Kidney (tissue), 14 donors: ENCODE measurements around the gene PEPD. TPM values are rescaled to one million over a fixed set of nuclear protein-coding genes. Genes with fewer than 3 reads are reported as not detected.

ENCODE experiments used
- DNase-seq, 5 donors: peaks; one replicate each; pipeline ENCODE4 v3.0.0-alpha.2; 2013 to 2020
- FAIRE-seq: peaks from 2 replicates; lab custom pipeline; 2012; peaks lifted over from hg19 to GRCh38; lab: Jason Lieb, UNC
- H3K27ac ChIP-seq, 2 donors: one replicate each; pipeline ENCODE4 v1.7.0; 2013; ENCODE audit warnings: low read depth in 2 of 2, low read length in 2 of 2, inconsistent platforms in 1 of 2
- H3K27me3 ChIP-seq: one replicate; pipeline ENCODE4 v1.7.1; 2013; ENCODE audit warnings: low read length, inconsistent platforms; ENCODE audit not compliant: control insufficient read depth, insufficient read depth
- H3K36me3 ChIP-seq, 3 donors: one replicate each; pipeline versions ENCODE4 v1.7.0 to v1.7.1; 2013; ENCODE audit warnings: low read length in 3 of 3, control low read depth in 1 of 3, inconsistent platforms in 1 of 3; ENCODE audit not compliant: insufficient read depth in 3 of 3, control insufficient read depth in 2 of 3
- H3K4me1 ChIP-seq, 3 donors: one replicate each; pipeline versions ENCODE4 v1.7.0 to v1.7.1; 2013; ENCODE audit warnings: low read length in 3 of 3, inconsistent platforms in 1 of 3, low read depth in 1 of 3; ENCODE audit not compliant: control insufficient read depth in 2 of 3, insufficient read depth in 2 of 3
- H3K4me3 ChIP-seq, 3 donors: one replicate each; pipeline versions ENCODE4 v1.7.0 to v1.8.1; 2013; ENCODE audit warnings: low read length in 3 of 3, control low read depth in 1 of 3, inconsistent platforms in 1 of 3
- H3K9ac ChIP-seq, 3 donors: one replicate each; pipeline versions ENCODE4 v1.7.0 to v1.7.1; 2013; ENCODE audit warnings: low read length in 3 of 3, control low read depth in 1 of 3, inconsistent platforms in 1 of 3
- H3K9me3 ChIP-seq, 3 donors: one replicate each; pipeline versions ENCODE4 v1.7.0 to v1.7.1; 2013; ENCODE audit warnings: low read length in 3 of 3, control low read depth in 1 of 3, inconsistent platforms in 1 of 3; ENCODE audit not compliant: control insufficient read depth in 2 of 3, insufficient read depth in 1 of 3
- CTCF ChIP-seq: IDR thresholded peaks from 3 replicates; pipeline ENCODE4 v1.5.1; 2012; ENCODE audit warnings: mild to moderate bottlenecking, moderate library complexity, borderline replicate concordance; ENCODE audit not compliant: insufficient read depth; ENCODE audit errors: extremely low read depth
- intact Hi-C: fragments of 100-400 bp; cut with DNase I; formaldehyde crosslinking; loops from one replicate; pipeline ENCODE4 v1.11.1; 2022
- polyA plus RNA-seq: library from polyadenylated mRNA; stranded (reverse); fragments of 350-450 nt; fragmentation: Illumina TruSeq; extraction: RNeasy Lipid Tissue Mini Kit (QIAGEN cat#74804); gene quantifications from one replicate; pipeline ENCODE4 v1.2.3, GENCODE V29; 2014; ENCODE audit warnings: low read depth, low replicate concordance; ENCODE audit not compliant: insufficient read depth
- total RNA-seq: library from RNA; stranded (reverse); fragmentation: NEBNext Ultra II Directional; extraction: Animal tissue kit (Norgen Biotek cat#: 25700); gene quantifications from one replicate; pipeline ENCODE4 v1.2.1, GENCODE V29; 2021
- donor health status: control.
- donor health status: control.
- donor health status: control.
- donor health status: control.
- donor health status: control.
- donor health status: DM: yes; HTN: yes; CAD: no.
- donor health status: Normal renal cell carcinoma (clear cell type).

PEPD gene
- total and polyA plus RNA-seq, 2 donors from 2014 or later, result 71.4 to 402 TPM

DNA sequence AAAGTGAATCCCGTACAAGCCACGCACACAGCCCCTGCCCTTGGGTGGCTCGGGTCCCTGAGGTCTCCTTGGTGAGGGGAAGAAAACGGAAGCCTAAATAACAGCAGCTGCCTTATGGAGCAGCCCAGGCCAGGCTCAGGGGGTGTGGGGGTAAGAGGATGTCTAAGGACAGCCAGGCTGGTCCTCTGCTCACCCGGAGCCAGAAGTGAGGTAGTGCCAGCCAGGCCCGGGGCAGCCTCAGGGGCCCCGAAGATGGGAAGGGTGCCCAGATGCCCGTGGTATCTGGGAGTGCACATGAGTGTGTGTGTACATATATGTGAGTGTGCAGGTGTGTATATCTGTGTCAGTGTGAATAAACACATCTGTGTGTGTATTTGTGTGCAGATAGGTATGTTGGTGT lies 38.4 kb upstream of the PEPD start:
- Histone ChIP-seq H3K27ac (no peak overlapping the region), H3K36me3 (no peaks in the 10 kb centered on the region), H3K4me3 (no peak overlapping the region), H3K27me3 (no peaks in the 10 kb centered on the region), H3K9ac (no peak overlapping the region), H3K4me1 (no peaks in the 10 kb centered on the region), H3K9me3 (no peaks in the 10 kb centered on the region)
- intact Hi-C loops, result no loop called here
- TF ChIP-seq CTCF, result no peak
- FAIRE-seq (no peak), DNase-seq (no peak)

- no peak for TF ChIP-seq CTCF
- H3K27ac ChIP-seq, result no peak overlapping the region
- H3K9me3 ChIP-seq, result no peaks in the 10 kb centered on the region
- FAIRE-seq (no peak), DNase-seq (no peak)
- H3K9ac ChIP-seq, result no peak overlapping the region
- no peaks in the 10 kb centered on the region for H3K4me1 ChIP-seq
- no peak overlapping the region for H3K4me3 ChIP-seq
- no peaks in the 10 kb centered on the region for H3K27me3 ChIP-seq
- intact Hi-C loops, result no loop called here
- H3K36me3 ChIP-seq, result no peaks in the 10 kb centered on the region
These were observed 37.3 kb upstream of the PEPD start for GRCh38 chr19:33558856-33559255.

DNA sequence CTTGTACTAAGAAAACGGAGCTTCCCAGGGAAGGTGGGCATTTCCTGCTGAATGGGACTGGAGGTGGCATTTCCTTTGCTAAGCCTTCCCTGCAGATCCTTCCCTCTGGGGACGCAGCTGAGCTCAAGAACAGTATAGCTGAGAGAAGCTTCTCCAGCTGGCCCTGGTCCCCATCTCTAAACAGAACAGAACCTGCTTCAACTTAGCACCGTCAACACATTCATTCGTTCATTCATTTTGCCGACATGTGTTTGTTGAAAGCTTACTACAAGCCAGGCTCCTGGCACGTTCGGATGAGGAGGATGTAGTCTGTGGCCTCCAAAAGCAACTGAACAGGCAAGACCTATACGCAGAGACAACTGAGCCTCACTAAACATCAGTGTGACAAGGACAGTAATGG lies 36.6 kb upstream of the PEPD start:
- Histone ChIP-seq H3K9me3 (no peaks in the 10 kb centered on the region), H3K36me3 (no peaks in the 10 kb centered on the region), H3K27me3 (no peaks in the 10 kb centered on the region), H3K27ac (no peak overlapping the region), H3K4me3 (no peak overlapping the region), H3K4me1 (no peaks in the 10 kb centered on the region), H3K9ac (no peak overlapping the region)
- FAIRE-seq (no peak), DNase-seq (no peak)
- TF ChIP-seq CTCF, result no peak
- intact Hi-C loops, result no loop called here

- TF ChIP-seq CTCF, result no peak
- Histone ChIP-seq H3K27ac (no peak overlapping the region), H3K9ac (no peak overlapping the region), H3K36me3 (no peaks in the 10 kb centered on the region), H3K9me3 (no peaks in the 10 kb centered on the region), H3K4me3 (no peak overlapping the region), H3K4me1 (no peaks in the 10 kb centered on the region), H3K27me3 (no peaks in the 10 kb centered on the region)
- DNase-seq, result no peak
- intact Hi-C loops, result no loop called here
- no peak for FAIRE-seq
These were observed 36.1 kb upstream of the PEPD start for GRCh38 chr19:33557720-33558119.
